GM08714 (cell line): ENCODE results near the gene ABCG2.
"Not testable (repeated sequence)": the region's sequence is repeated elsewhere in the genome, so short reads cannot be mapped to it uniquely, and the experiment has no call there.

ENCODE experiments used
- H3K4me3 ChIP-seq: fragments of 200-500 bp; sonication (Bioruptor generic); 2 replicates; pipeline ENCODE4 v1.5.1; 2014; ENCODE audit warnings: mild to moderate bottlenecking, low read length, inconsistent platforms
- ZNF274 ChIP-seq: IDR thresholded peaks from 2 replicates; pipeline ENCODE4 v1.6.1; 2012; ENCODE audit warnings: mild to moderate bottlenecking, low read depth, low read length

Gene ABCG2

DNA sequence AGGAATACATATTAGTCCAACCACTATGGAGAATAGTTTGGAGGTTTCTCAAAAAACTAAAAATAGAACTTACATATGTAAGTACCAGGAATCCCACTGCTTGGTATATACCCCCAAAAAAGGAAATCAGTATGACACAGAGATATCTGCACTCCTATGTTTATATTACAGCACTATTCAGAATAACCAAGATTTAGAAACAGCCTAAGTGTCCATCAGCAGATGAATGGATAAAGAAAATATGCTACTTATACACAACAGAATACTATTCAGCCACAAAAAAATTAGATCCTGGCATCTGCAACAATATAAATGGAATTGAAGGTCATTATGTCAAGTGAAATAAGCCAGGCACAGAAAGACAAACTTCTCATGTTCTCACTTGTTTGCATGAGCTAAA is 27.5 kb upstream of the ABCG2 start:
- no peak for TF ChIP-seq ZNF274
- no peak overlapping the region for H3K4me3 ChIP-seq

GRCh38 chr4:88179261-88179660 is 20.8 kb upstream of the ABCG2 start:
- H3K4me3 ChIP-seq: no peak overlapping the region
- no peak for TF ChIP-seq ZNF274

DNA sequence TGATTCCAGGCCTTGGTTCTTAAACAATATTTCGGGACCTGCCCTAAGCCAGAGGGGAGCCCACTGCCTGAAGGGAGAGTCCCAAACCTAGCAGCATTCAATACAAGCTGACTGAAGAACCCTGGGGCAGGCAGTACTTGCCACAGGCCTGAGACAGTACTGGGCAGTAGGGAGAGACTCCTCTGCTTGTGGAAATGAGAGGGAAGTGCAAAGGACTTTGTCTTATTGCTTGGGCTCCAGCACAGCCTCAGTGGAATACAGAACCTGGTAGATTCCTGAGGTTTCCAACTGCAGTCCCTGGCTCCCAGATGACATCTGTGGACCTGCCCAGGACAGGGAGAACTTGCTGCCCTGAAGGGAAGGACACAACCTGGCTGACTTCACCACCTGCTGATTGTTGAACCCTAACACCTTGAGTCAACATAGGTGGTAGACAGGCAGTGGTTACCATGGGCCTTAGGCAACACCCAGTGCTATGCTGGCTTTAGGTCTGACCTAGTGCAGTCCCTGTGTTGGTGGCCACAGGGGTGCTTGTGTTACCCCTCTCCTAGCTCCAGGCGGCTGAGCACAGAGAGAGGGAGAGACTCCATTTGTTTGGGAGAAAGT is 20.3 kb upstream of the ABCG2 start:
- H3K4me3 ChIP-seq: no peak overlapping the region
- TF ChIP-seq ZNF274: no peak

GRCh38 chr4:88177983-88178625 is 19.7 kb upstream of the ABCG2 start:
- no peak for TF ChIP-seq ZNF274
- no peak overlapping the region for H3K4me3 ChIP-seq

- no peak for TF ChIP-seq ZNF274
Measured at GRCh38 chr4:88172987-88173386, 14.5 kb upstream of the ABCG2 start.

DNA sequence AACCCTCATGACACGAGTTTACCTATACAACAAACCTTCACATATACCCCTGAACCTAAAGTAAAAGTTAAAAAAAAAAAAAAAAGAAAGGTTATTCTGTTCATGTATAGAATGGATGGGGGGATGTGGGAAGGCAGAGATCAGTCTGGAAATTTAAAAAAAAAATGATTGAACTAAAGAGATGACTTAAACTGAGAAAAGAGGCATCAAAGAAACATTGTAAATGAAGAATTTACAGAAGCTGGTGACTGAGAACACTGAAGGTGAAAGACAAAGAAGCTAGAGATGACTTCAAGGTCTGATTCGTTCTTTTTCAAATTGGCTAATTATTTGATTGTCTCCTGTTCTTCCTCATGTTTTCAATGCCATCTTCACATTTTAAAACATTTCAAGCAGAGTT is 12.8 kb upstream of the ABCG2 start:
- TF ChIP-seq ZNF274: no peak
- H3K4me3 ChIP-seq: no peak overlapping the region

More at GRCh38 chr4:88172987-88173386, 14.5 kb upstream of the ABCG2 start:
- H3K4me3 ChIP-seq: no peak overlapping the region

- no peak for TF ChIP-seq ZNF274
- H3K4me3 ChIP-seq: no peak overlapping the region
Measured at GRCh38 chr4:88169298-88169697, 10.9 kb upstream of the ABCG2 start.

DNA sequence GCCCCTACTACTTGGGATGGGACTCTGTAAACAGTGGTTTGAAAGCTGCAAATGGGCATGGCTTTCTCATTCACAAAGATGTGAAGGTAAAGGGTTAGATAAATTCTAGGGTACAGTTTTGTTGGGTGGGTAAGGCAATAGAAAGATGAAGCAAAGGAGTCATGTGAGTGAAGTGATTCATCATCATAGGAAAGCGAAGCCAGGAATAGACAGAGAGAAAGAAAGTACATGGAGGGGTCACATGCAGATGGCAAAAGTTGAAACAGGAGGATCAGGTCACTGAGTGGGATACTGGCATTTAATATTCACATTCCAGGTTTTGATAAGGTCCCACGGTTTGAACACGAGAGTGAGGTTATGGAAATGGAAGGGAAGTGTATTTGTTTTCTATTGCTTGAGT is 8.2 kb upstream of the ABCG2 start:
- TF ChIP-seq ZNF274: no peak
- no peak overlapping the region for H3K4me3 ChIP-seq

GRCh38 chr4:88163336-88163735 is 4.9 kb upstream of the ABCG2 start:
- no peak overlapping the region for H3K4me3 ChIP-seq
- TF ChIP-seq ZNF274: no peak

DNA sequence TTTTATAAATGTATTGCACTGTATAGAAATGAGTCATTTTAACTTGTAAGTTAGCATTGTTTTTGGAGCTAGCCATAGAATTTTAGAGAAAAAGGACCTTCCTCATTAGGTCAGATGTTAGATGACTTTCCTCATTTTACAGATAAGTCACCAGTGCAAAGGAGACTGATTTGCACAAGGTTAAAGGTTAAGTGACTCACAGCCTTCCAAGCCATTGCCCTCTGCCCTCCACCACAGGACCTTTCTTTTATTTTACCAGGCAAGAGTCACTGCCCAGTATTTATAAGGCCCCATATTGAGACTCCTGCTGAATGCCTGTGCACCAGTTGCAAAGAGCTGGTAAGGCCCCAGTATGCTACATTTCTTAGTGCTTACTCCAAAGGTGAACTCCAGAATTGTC is 4.2 kb upstream of the ABCG2 start:
- no peak for TF ChIP-seq ZNF274
- H3K4me3 ChIP-seq: no peak overlapping the region

DNA sequence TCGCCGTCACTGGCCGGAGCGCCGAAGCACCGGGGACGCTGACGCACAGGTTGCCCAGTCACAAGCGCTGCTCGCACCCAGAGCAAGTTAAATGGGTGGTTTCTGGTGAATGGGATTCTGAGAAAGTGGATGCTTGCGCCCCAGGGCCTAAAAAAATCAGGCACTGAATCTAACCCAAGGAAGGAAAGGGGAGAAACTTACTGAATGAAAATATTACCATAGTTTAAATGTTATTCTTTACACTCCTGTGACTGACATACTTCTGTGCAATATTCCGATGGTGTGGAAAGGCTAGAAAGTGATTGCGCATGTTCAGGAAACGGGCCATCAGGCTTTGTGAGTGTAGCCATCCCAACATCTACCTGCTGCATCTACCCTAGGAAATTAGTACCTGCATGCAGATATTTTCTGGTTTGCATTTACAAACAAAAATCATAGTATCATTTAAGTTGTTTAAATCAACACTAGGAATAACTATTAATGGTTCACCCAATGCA is 838 bp upstream of the ABCG2 start:
- TF ChIP-seq ZNF274: no peak
- H3K4me3 ChIP-seq: peak overlapping the region; percentile 50; the same call in 1 of the 2 replicates

- peak overlapping the region; percentile 50; the same call in 1 of the 2 replicates for H3K4me3 ChIP-seq
- no peak for TF ChIP-seq ZNF274
Measured at GRCh38 chr4:88158038-88158488, 376 bp downstream of the ABCG2 start.

DNA sequence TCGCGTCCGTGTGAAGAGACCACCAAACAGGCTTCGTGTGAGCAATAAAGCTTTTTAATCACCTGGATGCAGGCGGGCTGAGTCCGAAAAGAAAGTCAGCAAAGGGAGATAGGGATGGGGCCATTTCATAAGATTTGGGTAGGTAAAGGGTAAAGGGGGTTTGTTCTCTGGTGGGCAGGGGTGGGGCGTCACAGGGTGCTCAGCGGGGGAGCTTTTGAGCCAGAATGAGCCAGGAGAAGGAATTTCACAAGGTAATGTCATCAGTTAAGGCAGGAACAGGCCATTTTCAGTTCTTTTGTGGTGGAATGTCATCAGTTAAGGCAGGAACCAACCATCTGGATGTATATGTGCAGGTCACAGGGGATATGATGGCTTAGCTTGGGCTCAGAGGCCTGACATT is 6.1 kb downstream of the ABCG2 start:
- not testable (repeated sequence) for H3K4me3 ChIP-seq

DNA sequence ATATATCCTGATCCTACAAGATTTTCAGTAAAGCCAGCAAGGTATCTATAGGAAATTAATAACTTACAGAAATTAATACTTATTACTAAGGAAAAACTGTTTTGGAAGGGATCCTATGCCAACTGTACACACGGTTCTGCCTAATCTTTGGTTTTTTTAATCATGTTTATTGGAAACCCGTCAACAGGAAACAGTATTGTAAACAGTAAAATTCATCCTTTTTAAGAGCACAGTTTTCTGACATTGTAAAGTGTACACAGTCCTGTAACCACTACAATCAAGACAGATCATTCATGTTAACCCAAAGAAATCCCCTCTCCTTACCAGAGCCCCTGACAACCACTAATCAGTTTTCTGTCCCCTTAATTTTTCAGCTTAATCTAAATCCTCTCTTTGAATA is 9.9 kb downstream of the ABCG2 start:
- H3K4me3 ChIP-seq: no peak overlapping the region

GRCh38 chr4:88147799-88148217 is 10.6 kb downstream of the ABCG2 start:
- no peak overlapping the region for H3K4me3 ChIP-seq
- no peak for TF ChIP-seq ZNF274

More for the DNA sequence above, 9.9 kb downstream of the ABCG2 start:
- no peak for TF ChIP-seq ZNF274
